GM19035 (cell line): ENCODE results near the gene PPIL6.
"Not testable (repeated sequence)": the region's sequence is repeated elsewhere in the genome, so short reads cannot be mapped to it uniquely, and the experiment has no call there.

ENCODE experiments used
- ATAC-seq: cut with Tn5 transposase; IDR thresholded peaks from one replicate; pipeline ENCODE4 v1.9.1; 2021; ENCODE audit not compliant: unreplicated experiment

The PPIL6 gene

DNA sequence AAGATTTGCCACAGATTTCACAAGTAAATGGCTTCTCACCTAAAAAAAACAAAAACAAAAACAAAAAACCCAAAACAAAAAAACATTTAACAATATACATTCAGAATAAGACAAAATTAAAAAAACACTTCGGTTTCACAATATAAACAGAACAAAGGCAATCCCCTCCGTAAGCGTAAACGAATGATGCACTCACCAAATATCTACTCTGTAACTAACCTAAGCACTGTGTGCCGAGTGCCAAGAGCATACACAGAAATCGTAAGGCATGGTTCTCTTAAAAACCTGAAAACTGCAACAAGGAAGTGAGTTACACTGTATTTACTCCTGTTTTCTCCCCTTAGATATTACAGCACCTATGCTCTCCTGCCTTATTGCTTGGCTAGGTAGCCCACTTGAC is 27.3 kb upstream of the PPIL6 start:
- ATAC-seq: no peak

DNA sequence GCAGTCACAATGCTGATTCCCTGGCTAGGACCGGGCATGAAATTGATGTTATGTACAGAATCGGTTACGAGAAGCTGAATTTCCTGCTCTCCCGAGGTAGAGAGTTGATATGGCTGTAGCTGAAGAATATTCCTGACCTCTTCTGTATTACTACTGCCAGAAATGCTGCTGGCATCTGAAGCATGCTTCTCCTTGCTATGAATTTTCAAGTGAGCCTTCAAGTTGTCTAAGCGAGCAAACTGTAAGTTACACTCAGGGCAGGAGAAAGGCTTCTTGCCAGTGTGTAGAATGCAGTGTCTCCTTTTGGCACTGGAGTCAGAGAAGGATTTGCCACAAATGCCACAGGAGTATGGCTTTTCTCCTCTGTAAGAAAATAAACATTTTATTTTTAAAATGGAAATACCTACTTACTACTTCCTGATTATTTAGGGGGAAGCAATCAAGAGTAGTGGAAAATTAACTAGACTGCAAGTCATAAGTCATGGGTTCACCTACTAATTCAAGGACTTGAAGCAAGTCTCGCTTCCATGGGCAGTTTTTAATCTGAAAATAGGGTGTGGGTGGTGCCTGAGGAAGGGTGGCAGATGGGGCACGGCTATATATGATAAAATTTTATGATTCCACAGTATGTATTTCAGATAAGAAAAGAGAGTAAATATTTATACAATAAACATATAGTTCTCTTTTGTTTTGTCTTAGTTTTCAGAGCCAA is 25.9 kb upstream of the PPIL6 start:
- no peak for ATAC-seq

DNA sequence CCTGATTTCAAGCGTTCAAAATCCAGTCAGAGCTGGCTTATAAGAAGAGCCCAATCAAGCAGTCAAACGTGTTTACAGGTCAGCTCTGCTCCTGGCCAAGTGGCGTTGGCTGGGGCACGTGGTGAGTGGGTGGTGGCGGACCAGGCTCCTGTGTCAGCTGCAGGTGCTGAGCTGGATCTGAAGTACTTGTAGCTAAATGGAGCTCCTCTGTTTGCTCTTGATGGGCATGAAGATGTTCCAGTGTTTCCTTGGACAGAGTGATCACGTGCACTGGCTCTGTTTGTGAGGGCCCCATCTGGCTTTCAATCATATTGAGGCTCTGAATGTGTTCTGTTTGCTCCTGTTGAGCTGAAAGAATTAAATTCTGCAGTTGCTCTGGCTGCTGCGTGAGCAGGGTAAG is 25.3 kb upstream of the PPIL6 start:
- ATAC-seq: no peak

DNA sequence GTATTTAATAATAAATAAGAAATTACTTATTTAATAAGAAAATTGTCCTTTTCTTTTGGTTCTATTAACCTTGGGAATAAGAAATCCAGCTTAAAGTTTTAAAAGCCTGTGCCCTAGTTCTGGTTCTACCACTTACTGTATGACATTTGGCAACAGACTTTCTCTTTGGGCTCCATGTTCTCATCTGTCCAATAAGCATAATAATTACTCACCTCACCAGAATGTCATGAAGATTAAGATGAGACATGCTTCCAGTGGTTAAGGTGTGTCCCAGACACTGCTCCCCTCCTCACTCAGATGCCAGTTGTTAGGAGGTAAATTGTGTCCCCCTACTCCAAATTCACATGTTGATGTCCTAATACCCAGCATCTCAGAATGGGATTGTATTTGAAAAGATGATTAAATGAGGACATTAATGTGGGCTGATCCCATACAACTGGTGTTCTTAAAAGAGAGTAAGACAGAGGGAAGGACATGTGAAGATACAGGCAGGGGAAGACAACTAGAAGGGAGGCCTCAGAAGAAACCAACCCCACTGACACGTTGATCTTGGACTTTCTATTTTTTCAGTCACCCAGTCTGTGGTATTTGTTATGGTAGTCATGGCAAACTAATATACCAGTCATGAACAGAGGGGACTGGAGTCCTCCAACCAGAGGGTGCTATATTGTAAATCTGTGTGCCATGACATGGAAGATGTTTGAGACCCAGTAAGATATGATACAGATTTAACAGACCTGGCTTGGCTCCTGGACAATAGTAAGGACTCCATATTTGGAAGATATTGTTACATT is 21.5 kb upstream of the PPIL6 start:
- no peak for ATAC-seq

DNA sequence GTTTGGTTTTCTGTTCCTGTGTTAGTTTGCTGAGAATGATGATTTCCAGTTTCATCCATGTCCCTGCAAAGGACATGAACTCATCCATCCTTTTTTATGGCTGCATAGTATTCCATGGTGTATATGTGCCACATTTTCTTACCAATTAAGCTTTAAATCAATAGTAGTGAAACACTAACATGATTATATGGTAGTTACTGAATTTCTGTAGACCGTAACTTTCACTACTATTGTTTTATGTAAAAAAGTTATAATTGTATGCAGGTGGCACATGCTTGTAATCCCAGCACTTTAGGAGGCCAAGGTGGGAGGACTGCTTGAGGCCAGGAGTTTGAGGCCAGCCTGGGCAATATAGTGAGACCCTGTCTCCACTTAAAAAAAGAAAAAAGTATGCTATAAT is 20.8 kb upstream of the PPIL6 start:
- not testable (repeated sequence) for ATAC-seq

DNA sequence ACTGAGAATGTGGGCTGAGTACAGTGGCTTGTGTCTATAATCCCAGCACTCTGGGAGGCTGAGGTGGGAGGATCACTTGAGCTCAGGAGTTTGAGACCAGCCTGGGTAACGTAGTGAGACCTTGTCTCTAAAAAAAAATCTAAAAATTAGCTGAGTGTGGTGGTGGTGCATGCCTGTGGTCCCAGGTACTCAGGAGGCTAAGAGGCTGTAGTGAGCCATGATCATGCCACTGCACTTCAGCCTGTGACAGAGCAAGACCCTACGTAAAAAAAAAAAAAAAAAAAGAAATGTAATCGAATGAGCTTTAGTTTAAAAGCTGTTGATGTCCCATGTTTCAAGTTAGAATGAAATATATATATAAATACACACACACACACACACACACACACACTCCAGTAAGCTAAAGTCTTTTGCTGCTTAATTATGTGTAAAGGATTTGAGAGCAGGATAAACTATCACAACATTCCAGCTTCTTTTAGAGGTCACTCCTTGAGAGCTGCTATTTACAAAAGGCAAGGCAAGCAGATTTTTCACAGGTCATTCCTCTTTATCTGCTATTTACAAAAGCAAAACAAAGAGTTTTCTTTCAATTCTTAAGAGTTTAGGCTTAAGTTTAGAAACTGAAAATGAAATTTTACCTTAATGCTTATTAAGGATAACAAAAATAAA is 19.9 kb upstream of the PPIL6 start:
- ATAC-seq: no peak

DNA sequence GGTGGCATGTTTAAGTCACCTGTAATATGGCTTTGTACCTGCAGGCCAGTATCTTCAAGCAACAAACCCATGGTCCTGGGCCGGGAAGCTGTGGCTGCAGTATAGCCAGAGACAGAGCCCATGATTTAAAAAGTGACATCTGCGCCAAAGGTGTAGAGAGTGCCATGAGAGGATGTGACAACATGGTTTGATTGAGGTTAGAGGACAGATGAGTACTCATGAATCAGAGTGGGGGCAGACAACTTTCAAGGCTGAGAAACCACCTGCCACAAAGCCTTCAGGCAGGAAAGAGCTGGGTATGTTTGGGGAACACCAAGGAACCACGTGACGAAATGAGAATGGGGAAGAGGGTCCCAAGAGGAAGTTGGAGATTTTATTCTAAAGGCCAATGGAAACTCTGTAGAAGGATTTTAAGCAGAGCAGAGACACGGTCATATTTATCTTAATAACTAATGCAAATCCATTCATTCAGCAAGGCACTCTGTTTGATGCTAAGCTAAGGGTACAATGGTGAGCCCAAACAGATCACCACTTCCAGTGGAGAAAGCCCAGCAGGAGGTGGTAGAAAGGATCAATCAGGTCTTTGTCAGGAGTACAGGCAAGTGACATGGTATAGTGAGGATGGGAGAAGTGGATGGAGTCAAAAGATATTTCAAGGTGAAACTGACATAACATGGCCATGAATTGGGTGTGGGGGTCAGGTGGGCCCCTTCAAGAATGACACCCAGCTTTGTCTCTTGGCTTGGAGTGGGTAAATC is 18.5 kb upstream of the PPIL6 start:
- ATAC-seq: no peak

DNA sequence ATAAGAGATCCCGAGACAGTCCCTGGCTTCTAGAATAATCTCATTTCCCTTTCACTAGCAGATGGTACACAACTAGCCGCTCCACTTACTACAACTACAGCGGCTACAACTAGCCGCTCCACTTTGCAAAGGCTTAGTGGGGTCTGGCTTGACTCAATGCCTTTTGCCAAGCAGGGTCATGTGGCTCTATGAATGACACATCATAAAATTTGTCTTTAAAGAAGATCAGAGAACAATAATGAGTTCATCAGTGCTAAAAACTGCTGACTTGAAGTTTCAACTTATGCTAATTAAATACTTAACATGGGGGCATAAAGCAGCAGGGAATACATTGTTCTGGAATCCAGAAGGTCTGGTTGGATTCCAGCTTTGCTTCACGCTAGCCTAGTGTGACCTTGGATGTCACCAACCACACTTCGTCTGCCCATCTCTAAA is 17.2 kb upstream of the PPIL6 start:
- no peak for ATAC-seq

DNA sequence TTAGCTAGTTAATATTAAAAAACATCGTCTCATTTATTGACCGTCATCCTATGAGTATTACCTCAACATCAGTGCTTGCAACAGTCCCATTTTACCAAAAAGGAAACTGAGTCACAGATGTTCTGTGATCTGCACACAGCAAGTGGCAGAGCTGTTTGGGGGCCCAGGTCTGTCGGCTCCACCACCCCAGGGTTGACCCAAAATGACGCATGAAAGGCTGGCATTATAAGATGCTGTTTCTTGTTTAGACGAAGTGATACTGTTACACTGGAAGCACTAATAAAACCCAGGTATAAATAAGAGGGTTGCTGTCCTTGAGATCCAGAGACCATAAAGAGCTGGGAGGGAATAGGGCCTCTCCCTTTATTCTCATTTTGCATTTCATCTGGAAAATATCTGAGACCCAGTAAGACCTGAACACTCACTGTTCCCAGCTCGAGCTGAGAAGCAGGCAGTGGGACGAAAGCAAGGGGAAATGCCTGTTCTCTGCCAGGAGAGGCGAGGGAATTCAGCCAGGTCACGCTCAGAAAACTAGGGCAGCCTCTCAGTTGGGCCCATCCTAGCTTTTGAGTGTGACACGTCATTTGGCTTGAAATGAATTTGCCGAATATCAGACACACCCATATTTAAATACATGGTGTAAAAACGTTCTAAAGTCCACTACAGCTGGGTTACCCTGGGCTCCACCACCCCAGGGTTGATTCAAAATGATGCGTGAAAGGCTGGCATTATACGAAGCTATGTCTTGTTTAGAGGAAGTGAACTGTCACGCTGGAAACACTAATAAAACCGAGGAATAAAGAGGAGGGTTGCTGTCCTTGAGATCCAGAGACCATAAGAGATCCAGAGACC is 16.5 kb upstream of the PPIL6 start:
- ATAC-seq: no peak

DNA sequence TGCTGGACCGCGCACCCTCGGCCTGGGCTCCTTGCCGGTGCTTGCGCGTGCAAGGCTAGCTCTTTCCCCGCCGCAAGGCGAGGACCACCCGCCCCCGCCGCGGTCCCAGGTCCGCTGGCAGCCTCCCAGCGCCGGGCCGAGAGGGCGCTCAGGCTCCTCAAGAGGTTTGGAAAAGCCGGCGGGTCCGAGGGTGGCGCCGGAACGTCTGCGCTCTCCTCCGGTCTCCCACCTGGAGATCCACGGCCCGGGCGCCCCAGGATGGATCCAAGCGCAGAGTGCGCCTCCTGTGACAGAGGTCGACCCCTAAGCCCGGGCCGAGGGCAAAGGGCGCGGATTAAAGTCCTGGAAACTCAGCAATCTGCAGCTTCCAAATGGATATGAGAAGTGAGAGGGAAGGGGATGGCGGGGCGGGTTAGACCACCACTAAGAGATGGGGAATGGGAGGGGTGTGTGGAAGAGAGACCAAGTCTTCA is 15.7 kb upstream of the PPIL6 start:
- ATAC-seq: peak; percentile 5

DNA sequence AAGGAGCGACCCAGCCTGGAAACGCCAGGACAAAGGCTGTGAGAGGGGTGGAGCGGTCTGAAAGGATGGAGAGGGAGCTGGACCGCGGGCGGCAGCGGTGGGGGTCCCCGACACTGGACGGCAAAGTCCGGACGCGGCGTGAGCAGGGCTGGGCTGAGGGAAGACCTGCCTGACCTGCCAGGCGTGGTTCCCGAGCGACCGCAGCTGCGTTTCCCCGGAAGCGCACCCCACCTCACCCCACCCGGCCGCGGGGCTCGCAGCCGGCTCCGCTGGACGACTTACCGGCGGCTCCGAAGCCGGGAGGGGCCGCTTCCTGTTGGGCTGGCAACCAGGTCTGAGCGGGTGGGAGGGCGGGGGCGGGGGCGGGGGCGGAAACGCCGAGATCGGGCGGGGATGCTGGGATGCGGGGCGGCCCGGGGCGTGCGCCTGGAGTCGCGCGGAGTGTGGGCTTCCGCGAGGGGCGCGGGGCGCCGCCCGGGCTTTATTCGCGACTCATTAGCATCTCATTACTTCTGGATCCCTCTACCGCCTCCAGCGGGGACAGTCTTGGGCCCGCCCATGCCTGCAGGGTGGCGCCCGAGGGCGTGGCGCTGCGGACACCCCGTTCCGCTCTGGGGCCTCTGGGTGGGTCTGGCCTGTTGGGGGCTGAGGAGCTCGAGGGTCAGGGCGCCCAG is 15.1 kb upstream of the PPIL6 start, which contains the start of gene MICAL1:
MICAL1 (minus strand) TSS at position 336 of the 674 bp plus-strand sequence. CDS start 1,576 bp downstream, outside the sequence.
- peak; percentile 60 for ATAC-seq

DNA sequence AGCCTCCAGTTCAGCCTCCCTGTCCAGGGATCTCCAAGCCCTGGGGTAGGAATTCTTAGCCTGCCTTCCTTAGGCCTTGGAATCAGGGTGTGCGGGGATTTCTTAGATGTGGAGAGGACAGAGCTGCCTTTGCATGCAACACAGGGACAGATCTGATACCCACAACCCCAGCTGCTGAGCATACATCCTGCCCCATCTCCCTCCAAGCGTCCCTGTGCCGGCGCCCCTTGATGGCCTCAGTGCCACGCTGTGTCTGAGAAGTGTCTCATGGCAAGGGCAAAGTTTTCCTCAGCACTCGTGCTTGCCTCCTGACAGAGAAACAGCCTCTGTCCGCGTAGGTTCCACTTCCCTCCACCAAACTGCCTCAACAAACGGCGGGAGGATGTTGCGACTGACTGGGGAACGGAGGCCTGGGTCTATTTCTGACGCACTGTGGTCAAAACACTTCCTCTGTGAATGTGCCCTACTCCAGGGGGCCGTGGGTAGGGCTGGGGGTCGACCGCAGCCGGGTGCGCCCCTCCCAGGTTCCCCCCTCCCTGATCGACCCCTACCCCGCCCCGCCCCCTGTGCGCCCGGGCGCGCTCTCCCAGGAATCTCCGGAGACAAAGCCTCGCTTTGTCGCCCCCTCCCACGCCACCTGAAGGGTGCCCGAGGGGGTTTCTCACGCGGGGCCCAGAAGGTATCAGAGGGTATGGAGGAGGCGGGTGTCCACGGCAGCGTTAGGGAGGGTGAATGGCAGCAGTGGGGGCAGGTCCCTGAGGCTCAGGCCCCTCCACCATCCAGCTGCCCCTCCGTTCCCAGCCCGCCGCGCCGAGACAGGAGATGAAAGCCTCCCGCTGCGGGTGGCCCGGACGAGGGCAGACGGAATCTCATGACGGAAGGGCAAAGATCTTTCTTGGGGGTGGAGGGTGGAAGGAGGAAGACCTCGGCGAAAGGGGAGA is 14.3 kb upstream of the PPIL6 start:
- peak; percentile 32 for ATAC-seq

DNA sequence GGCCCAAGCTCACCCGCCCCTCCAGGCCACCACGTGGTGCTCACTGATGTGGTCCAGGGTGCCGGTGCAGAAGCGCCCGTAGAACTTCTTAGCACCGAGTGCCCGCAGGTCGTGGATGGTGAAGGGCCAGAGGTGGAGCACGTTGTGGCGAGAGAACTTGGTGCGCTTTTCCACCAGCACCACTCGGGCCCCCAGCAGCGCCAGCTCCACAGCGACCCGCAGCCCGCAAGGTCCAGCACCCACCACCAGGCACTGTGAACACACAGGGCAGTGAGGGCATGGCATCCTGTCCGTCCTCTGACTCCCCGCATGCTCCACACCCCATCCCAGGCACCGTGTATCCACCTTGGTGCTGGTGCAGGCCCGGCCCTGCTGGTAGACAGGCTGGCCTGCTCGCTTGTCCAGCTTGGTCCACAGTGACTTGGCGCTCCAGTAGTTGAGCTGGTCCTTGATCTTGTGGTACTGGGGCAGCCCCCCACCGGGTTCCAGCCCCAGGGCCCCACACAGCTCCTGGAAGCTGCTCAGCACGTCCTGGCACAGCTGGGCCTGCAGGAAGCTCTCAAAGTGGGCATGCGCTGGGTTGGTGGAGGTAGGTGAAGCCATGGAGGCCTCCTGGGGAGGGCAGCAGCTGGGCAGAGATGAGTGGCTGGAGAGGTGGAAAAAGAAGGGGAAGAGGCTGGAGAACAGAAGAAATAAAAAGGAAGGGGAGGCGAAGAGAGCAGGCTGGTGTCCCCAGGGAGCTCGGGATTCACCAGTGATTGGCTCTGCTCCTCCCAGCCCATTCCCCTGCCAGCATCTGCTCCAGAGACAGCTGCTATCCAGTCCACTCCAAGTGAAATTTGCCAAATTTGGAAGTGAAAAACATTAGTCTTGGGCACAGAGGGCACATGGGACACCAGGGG is 13.4 kb upstream of the PPIL6 start:
- ATAC-seq: no peak

DNA sequence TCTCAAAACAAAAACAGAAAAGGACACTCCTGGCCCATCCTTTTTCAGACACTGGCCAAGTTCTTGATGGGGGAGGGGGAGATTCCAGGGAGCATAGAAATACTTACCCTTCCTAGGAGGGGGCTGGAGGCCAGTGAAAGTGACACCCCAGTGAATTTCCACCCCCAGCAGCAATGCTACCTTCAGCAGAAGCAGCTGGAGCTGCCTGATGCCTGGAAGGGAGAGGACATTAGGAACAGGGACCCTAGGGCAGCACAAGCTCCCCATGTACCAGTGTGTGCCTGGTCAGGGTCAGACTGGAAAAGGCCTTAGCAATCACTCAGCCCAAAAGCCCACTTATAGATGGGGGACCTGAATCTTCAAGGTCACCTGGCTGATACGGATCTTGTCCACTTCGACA is 12.7 kb upstream of the PPIL6 start:
- no peak for ATAC-seq

DNA sequence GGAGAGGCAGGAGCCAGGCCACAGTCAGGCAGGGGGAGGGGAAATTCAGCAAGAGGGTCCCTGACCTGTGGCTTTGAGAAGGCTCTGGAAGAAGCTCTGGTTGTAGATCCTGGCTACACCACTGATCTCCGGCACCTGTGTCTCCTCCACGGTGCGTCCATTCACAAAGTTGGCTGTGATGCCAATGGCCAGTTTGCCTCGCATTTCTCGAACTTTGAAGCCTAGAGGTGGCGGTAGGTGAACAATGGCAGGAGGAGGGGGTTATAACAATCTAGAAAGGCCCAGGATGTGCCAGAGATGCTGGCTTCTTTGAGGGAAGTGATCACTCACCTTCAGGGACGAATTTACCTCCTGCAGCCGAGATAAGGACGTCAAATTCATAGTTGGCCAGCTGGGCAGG is 11.8 kb upstream of the PPIL6 start:
- ATAC-seq: no peak

DNA sequence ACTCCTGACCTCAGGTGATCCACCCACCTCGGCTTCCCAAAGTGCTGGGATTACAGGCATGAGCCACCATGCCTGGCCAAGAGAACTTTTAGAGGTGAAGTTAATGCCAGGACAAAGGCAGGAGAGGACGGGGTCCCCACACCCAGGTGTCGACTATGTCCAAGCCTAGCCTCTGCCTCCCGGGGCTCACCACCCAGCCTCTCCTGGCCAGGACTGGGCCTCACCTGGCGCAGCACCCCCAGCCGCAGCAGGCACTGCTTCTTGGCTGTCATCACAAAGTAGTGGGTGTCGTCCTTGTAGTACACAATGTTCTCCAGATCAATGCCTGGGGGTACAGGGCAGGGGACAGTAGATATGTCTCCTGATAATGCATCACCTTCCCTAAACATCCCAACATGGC is 10.9 kb upstream of the PPIL6 start:
- ATAC-seq: no peak

DNA sequence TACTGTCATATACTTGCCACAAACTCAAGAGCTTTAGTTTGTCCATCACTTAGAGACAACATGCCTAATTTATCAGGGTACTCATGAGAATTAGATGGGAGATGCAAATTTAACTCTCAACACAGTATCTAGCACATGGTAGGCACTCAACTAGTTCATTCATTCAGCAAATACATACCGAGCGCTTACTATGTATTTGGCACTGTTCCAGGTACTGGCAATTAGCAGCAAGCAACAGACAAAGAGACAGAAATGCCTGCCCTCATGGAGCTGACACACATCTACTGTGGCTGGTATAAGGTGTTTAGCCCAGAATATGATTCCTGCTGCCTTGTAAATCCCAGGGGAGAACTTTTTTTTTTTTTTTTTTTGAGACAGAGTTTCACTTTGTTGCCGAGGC is 10.4 kb upstream of the PPIL6 start:
- ATAC-seq: no peak
